HUDEP-2 (cell line): ENCODE measurements around the gene KLF13.

Experiments used
- DNase-seq, 76 experiments: peaks; one replicate each; lab custom pipeline; 2025; ENCODE audit not compliant: unreplicated experiment in 76 of 76; lab: John Stamatoyannopoulos, UW

Gene KLF13

GRCh38 chr15:31397851-31398661, 71.4 kb downstream of the KLF13 start:
- DNase-seq: no peak

- DNase-seq: no peak
Measured at GRCh38 chr15:31398677-31399301, 72.2 kb downstream of the KLF13 start.

- DNase-seq: no peak
Measured at GRCh38 chr15:31399544-31400171, 73.0 kb downstream of the KLF13 start.

- DNase-seq: no peak
Measured at GRCh38 chr15:31400222-31400927, 73.7 kb downstream of the KLF13 start.

- no peak for DNase-seq
Measured at GRCh38 chr15:31401282-31401681, 74.6 kb downstream of the KLF13 start.

- DNase-seq: no peak
Measured at GRCh38 chr15:31402003-31402402, 75.4 kb downstream of the KLF13 start.

- no peak for DNase-seq
Measured at GRCh38 chr15:31402511-31403056, 75.9 kb downstream of the KLF13 start.

GRCh38 chr15:31403096-31403495, 76.5 kb downstream of the KLF13 start:
- DNase-seq: no peak

- DNase-seq: no peak
Measured at GRCh38 chr15:31403606-31404005, 77.0 kb downstream of the KLF13 start.

GRCh38 chr15:31404345-31404744, 77.7 kb downstream of the KLF13 start:
- no peak for DNase-seq

- DNase-seq: peak in 5 of 76 experiments; percentile 9 to 23 (median 18)
Measured at GRCh38 chr15:31405200-31405920, 78.7 kb downstream of the KLF13 start.

GRCh38 chr15:31407376-31407775, 80.7 kb downstream of the KLF13 start:
- no peak for DNase-seq

GRCh38 chr15:31407851-31408250, 81.2 kb downstream of the KLF13 start:
- DNase-seq: no peak

GRCh38 chr15:31408724-31409123, 82.1 kb downstream of the KLF13 start:
- DNase-seq: no peak

GRCh38 chr15:31409171-31409570, 82.5 kb downstream of the KLF13 start:
- no peak for DNase-seq

- no peak for DNase-seq
Measured at GRCh38 chr15:31412824-31413223, 86.2 kb downstream of the KLF13 start.

GRCh38 chr15:31415201-31415600, 88.6 kb downstream of the KLF13 start:
- DNase-seq: no peak

- no peak for DNase-seq
Measured at GRCh38 chr15:31419820-31420219, 93.2 kb downstream of the KLF13 start.

- DNase-seq: no peak
Measured at GRCh38 chr15:31427411-31427810, 100.8 kb downstream of the KLF13 start.
